GM21717 (cell line): Measurements from ENCODE around the gene ZPR1.

Source experiments
- ATAC-seq: cut with Tn5 transposase; IDR thresholded peaks from one replicate; pipeline ENCODE4 v1.9.1; 2021; ENCODE audit warnings: mild to moderate bottlenecking, moderate library complexity; ENCODE audit not compliant: unreplicated experiment

ZPR1 gene

GRCh38 chr11:116792869-116793771 is 5.3 kb upstream of the ZPR1 start:
- ATAC-seq: no peak

- ATAC-seq: no peak
Measured at GRCh38 chr11:116792144-116792868, 4.5 kb upstream of the ZPR1 start.

DNA sequence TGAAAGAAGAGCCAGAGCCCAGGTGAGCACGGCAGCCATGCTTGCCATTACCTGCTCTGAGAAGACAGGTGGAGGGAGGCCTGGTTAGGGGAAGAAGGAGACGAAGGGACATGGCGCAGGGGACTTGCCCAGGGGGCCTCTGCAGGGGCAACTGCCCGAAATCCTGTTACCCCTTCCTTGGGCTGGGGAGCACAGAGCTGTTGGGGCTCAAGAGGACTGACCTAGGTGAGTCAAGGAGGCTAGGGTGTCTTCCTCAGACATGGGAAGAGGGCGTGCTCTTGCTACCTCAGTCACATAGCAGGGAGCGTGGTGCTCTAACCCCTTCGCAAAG is 4.0 kb upstream of the ZPR1 start, which contains the start of gene APOA5:
APOA5 (minus strand) TSS at position 67 of the 331 bp plus-strand sequence; CDS start at position 48, 19 bp downstream.
- ATAC-seq: no peak

GRCh38 chr11:116791002-116791812 is 3.4 kb upstream of the ZPR1 start:
- ATAC-seq: no peak

DNA sequence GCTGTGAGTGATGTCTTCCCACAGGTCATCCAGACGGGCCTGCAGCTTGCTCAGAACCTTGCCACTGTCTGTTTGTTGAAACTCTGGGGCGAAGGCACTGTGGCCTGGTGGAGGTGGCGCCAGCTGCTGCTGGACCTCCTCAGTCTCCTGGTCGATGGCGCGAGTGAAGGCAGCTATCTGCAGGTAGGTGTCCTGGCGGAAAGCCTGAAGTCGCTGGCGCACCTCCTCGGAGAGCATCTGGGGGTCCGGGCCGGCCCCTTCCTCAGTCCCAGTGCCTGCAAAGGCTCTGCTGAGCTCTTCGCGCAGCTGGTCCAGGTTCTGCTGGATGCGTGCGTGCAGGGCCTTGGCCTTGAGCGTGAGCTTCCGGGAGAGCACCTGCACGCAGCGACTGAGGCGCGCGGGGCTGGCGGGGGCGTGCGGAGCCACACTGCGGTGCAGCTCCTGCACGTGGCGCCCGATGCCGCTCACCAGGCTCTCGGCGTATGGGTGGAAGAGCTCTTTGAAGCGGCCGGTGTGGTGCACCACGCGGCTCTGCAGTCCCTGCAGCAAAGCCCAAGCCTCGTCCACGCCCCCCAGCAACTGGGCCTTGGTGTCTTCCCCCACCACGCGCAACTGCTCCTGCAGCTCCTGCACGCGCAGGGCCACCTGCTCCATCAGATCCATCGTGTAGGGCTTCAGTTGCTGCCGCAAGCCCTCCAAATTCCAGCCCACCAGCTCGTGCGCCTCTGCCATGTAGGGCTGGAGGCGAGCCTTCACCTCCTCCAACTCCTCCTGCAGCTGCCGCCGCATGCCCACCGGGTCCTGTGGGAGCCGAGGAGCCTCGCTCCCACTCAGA is 2.6 kb upstream of the ZPR1 start:
- no peak for ATAC-seq

DNA sequence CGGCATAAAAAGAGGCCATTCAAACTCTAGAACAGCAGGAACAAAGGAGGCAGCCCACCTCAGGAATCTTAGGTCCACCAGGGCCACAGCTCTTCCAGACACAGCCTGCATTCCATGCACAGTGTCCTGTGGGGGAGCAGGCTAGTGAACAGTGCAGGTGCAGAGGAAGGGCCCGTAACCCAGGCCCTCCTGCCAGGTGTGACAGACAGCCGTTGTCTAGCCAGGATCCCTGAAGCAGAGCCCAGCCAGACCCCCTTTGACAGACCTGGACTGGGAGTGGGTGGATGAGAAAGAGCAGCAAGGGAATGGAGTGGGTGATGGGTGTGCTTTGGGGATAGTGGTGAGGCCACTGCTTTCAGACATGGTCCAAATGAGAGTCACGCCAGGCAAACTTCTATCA is 1.2 kb upstream of the ZPR1 start:
- no peak for ATAC-seq

- ATAC-seq: no peak
Measured at GRCh38 chr11:116788534-116788933, 711 bp upstream of the ZPR1 start.

GRCh38 chr11:116787436-116787785 is 412 bp downstream of the ZPR1 start:
- ATAC-seq: no peak

DNA sequence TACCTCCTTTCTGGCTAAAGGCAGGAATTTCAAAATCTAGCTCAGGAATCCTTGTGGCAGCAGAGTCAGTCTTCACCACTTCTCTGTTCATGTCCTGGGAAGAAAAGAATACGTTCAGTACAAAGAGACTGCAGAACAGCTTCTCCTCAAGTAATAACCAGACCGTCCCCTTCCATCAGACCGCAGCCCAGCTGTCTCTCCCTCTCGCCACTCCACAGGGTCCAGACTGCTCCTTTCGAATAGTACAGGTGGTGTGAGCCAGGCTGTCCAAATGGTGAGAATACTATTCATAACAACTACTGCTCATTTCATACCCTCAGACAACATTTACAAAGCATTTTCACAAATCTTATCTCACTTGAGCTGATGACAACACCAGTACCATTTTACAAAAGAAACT is 857 bp downstream of the ZPR1 start:
- no peak for ATAC-seq

DNA sequence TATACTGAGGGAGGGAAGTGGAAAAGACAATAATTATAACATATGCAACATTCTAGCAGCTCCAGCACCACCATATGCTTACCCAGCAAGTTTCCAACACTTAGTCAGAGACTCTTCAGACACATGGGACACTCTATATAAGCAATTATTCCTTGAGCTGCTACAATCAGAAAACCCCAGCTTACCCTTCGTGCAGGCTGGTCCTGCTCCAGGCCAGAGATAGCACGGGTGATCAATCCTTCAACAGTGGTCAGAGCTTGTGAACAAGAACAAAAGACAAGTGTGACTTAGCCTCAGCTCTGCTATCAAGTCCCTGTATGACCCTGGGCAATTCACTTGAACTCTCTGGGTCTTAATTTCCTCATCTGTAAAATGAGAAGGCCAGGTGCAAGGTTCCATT is 1.5 kb downstream of the ZPR1 start:
- no peak for ATAC-seq

DNA sequence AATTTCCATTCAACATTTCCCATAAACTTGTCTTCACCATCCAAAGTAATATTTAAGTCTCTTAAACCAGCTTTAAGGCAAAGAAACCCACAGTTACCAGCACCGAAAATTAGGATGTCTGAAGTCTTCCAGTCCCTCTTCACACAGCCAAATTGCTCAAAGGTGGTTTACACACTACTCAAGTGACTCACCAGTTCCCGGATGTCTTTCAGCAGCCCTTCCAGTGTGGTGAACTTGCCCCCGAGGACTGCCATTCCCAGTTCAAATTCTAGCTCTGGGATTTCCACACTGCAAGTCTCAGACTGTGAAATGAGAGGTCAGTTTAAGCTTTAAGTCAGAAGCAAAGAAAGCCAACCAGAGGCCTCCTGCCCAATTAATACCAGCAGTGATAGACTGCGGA is 5.1 kb downstream of the ZPR1 start:
- ATAC-seq: no peak

GRCh38 chr11:116778556-116778955 is 9.3 kb downstream of the ZPR1 start:
- ATAC-seq: no peak

DNA sequence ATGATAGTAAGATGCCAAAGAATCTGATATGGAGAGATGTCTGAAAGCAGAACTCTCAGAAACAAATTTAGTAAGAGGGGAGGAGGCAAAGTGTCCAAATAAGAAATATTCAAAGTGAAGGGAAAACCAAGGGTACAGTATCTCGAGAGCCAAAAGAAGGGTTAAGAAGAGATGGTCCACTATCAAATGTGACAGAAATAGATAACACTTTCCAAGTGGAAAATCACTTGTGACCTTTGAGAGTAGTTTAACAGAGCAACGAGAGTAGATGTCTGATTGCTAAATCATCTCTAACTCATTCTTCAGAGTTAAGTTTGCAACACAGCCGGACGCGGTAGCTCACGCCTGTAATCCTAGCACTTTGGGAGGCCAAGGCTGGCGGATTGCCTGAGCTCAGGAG is 10.8 kb downstream of the ZPR1 start:
- no peak for ATAC-seq

DNA sequence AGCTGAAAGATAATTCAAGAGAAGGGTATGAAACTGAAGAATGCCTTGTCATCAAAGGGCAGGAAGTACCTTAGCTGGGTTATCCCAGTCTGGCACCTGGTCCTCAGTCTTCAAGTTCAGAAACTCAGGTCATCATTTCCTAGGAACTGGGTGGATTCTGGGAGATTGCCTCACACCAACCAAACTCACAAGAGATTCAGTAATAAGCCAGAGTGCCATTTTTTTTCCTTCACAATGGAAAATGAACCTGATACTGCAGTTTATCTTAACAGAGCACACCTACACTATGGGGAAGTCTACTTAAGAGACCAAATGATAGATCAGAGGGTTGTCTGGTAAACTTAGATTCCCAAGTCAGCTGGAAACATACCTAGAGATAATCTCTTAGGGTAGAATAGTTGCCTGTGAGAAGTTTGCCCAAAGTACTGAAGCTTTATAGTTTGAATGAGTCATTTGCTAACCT is 11.3 kb downstream of the ZPR1 start:
- no peak for ATAC-seq

DNA sequence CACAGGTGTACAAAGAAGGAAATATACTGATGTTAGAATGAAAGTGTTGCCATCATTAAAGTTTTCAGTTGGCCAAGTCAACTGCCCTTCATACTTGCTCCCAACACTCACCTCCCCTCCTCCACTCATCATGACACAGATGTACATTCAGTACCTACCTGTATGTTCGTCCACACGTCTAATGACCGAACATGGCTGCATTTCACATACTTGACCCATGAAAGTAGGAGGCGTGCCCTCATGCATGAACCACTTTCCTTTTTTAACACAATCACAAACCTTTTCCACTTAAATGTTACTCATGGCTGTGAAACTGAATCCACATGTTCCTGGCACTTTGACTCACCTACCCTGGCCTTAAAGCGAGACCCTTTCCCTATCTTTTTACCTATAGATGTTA is 11.8 kb downstream of the ZPR1 start:
- ATAC-seq: no peak

GRCh38 chr11:116774661-116775060 is 13.2 kb downstream of the ZPR1 start:
- no peak for ATAC-seq

- ATAC-seq: peak; percentile 46
Measured at GRCh38 chr11:116773203-116774097, 14.4 kb downstream of the ZPR1 start.

- peak; percentile 89 for ATAC-seq
Measured at GRCh38 chr11:116772443-116773202, 15.2 kb downstream of the ZPR1 start, which contains the start of gene BUD13. BUD13 (minus strand) TSS chr11:116772987; CDS start chr11:116772964, 23 bp downstream.

DNA sequence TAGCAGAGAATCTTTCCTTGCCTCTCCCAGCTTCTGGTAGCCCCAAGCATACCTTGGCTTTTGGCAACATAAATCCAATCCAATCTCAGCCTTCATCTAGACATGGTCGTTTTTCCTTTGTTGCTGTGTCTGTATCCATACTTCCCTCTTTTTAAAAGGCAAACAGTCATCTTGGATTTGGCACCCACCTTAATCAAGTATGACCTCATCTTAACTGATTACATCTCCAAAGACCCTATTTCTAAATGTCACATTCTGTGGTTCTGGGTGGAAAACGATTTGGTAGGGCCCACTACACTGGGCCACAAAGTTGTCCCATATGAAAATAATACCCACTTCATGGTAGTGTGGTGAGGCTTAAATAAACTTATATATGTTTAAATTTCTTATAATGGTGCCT is 15.9 kb downstream of the ZPR1 start:
- ATAC-seq: no peak
